Measurements from ENCODE around the gene IRF6.

IRF6 gene

DNA sequence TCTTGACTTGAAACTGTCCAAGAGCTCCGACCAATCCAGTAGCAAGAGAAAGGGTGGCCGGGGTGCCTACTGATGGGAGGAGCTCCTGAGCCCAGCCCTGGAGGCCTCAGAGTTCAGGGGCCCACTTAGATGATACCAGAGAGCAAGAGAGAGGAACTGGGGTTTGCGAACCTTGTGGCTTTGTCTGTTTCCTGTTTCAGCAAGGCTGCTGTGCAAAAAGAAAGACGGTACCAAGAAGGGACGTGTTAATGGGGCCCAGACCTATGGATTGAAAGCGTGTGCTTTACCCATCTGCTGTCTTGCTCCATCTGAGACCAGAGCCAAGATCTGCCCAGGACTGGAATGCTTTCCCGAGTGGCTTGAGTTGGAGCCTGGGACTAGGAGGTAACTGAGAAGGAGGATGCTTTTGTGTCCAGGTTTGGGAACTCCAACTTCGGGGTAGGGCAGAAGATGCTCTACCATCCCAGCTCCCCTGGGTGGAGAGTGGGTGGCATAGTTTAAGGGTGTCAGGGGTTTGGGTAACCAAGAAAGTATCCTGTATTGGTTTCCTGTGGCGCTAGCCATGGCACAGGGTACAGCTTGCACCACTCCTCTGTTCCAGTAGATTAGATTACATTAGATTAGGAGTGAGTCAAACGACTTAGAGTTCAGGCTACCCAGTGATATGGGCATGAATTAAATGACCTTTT lies 49.9 kb downstream of the IRF6 start, which contains the start of gene TRAF3IP3:
TRAF3IP3 (plus strand) TSS at position 128 of the 689 bp plus-strand sequence. CDS start 3,987 bp downstream, outside the sequence.
- DNase-seq = no peak

DNA sequence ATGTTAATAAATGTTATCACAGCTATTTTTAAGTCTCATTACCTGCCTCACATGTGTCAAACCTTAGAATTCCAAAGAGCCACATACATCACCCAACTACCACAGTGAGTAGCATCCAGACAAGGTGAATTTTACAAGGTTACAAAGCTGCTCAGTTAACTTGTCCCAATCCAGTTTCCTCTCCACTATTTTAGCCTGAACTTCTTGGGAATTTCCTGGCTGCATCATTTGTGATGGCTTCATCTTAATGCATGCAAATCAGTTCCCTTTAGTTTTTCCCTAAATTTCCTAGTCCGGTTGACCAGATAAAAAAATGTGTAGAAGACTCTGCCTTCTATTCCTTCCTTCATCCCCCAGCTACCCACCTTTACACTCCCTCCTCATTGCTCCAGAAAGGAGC lies 50.7 kb downstream of the IRF6 start:
- no peak for DNase-seq

- no peak for DNase-seq
Observed at GRCh38 chr1:209752890-209753289, 53.1 kb downstream of the IRF6 start.

GRCh38 chr1:209751627-209752231 lies 54.2 kb downstream of the IRF6 start:
- DNase-seq = no peak

GRCh38 chr1:209749670-209750323 lies 56.1 kb downstream of the IRF6 start:
- DNase-seq = no peak

DNA sequence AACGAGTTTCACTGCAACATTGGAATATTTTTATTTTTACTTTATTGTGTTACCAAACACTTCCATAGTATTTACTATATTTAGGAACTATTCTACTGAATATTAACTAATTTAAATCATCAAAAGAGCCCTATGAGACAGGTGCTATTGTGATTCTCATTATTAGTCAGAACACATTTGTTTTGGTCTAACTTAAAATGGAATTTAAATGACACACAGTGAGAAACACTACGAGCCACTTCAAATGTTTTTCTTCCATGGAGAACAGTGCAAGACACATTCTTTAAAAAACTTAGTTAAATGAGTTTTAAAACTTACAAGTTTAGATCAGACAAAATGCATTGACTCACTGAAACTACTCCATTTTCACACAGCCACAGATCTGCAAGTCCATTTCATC lies 56.7 kb downstream of the IRF6 start:
- no peak for DNase-seq

DNA sequence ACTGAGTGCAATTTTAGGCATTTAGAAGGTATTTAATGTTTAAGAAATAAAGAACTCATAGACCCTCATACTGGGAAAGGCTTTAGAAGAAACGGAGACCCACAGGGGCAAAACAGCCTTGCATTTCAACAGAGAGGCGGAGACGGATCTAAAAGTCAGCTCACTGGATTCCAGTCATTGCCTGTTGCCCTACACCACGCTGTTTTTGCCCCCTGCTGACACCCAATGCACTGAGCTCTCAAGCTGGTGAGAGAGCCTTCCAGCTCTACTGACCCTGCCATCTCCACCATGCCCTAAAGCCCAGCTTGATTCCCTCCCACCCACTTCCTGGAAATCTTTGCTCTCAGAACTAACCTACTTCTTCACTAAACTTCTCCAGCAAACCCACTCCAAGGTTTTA lies 57.3 kb downstream of the IRF6 start:
- no peak for DNase-seq

- DNase-seq = peak; percentile 21
Observed at GRCh38 chr1:209747580-209748262, 58.2 kb downstream of the IRF6 start.

DNA sequence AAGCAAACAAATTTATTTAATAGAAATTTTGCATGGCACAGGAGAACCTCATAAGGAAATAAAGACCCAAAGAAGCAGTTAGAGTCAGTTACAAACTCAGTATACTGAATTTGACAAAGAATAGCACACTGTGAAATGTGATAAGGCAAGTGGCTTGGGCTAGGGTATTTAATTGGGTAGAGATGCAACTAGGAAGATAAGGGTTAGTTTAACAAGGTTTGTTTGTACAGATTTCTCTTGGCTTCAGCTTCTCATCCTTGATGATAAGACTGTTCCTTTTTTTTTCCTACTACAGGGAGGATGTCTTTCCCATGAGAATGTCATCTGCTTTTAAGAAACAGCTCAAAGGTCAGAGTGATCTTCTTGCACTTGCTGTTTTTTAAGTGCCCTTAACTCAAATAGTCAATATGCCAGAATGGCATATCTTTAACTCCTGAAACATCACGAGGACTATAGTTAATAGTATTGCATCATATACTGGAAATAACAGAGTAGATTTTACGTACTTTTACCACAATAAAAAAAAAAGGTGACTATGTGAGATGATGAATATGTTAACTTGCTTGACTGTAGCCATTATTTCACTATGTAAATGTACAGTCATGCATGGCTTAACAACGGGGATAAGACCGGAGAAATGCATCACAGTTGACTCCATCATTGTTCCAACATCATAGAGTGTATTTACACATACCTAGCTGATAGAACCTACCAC lies 59.3 kb downstream of the IRF6 start:
- no peak for DNase-seq

- DNase-seq = no peak
Observed at GRCh38 chr1:209743145-209743482, 62.8 kb downstream of the IRF6 start.

GRCh38 chr1:209742409-209743144 lies 63.4 kb downstream of the IRF6 start:
- no peak for DNase-seq

GRCh38 chr1:209741889-209742288 lies 64.1 kb downstream of the IRF6 start:
- DNase-seq = no peak

- DNase-seq = no peak
Observed at GRCh38 chr1:209741193-209741592, 64.7 kb downstream of the IRF6 start.

DNA sequence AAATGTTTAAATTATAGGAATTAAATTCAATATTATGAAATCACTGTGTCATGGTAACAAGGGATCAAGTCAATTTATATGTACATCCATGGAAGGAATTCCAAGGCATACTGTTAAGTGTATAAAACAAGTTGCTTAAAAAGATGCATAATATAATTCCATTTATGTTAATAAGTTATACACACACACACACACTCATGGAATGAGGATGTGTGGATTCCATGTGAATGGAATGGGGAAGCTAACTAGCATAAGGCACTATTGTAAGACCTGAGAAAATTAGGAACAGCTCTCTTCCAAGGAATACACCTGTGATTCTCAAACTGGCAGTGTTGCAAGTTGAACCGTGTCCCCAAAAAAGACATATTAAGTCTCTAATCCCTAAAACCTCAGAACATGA lies 67.7 kb downstream of the IRF6 start:
- no peak for DNase-seq

GRCh38 chr1:209737118-209737505 lies 68.8 kb downstream of the IRF6 start:
- DNase-seq = no peak

DNA sequence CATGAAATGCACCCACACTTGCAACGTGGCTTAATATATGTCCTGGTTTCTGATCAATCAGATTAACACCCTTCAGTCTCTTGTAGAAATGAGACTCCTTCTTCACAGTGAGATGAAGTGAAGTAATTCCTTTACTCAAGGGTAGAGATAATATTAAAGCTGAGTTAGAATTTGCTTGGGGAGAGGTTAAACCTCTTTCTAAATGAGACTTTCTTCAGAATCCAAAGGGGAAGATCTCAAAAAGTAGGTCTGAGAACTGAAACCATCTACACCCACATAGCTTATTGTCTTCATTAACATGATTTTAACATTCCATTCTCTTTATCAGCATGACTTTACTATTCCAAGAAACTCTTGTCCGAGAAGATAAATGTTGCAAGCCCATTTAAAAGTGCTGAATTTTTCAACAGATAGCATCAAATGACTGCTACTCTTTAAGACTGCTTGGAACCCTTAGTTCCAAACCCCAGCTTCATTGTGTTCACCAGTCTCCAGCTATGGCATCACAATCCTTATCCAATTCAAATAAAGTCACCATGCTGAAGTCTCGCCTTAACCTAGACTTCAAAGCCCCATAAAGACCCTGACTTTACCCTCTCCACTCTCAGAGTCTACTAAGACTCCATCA lies 69.3 kb downstream of the IRF6 start:
- DNase-seq = no peak
